Smooth muscle cell (in vitro differentiated cells): ENCODE measurements around the gene OXA1L. TPM values are rescaled to one million over a fixed set of nuclear protein-coding genes. Genes with fewer than 3 reads are reported as not detected.
"Not testable (repeated sequence)": the region's sequence is repeated elsewhere in the genome, so short reads cannot be mapped to it uniquely, and the experiment has no call there.

Source experiments
- DNase-seq: peaks from one replicate; lab custom pipeline; 2025; ENCODE audit not compliant: unreplicated experiment; lab: John Stamatoyannopoulos, UW
- H2AFZ ChIP-seq: fragments of 200-600 bp; sonication (generic); 2 replicates; pipeline ENCODE4 v1.6.0; 2016; ENCODE audit warnings: antibody characterized with exemption, low read depth, mild to moderate bottlenecking
- H3F3A ChIP-seq: fragments of 200-600 bp; sonication (generic); 2 replicates; pipeline ENCODE4 v1.6.0; 2017; ENCODE audit warnings: antibody characterized with exemption, low read depth
- H3K27ac ChIP-seq: fragments of 200-600 bp; sonication (generic); 2 replicates; pipeline ENCODE4 v1.5.1; 2016; ENCODE audit warnings: low read depth, mild to moderate bottlenecking
- H3K27me3 ChIP-seq: fragments of 200-600 bp; sonication (generic); 2 replicates; pipeline ENCODE4 v1.6.1; 2016; ENCODE audit warnings: low read depth, mild to moderate bottlenecking
- H3K36me3 ChIP-seq: fragments of 200-600 bp; sonication (generic); 2 replicates; pipeline ENCODE4 v1.5.1; 2016; ENCODE audit warnings: low read depth
- H3K4me1 ChIP-seq: fragments of 200-600 bp; sonication (generic); 2 replicates; pipeline ENCODE4 v1.5.1; 2016; ENCODE audit warnings: low read depth
- H3K4me2 ChIP-seq: fragments of 200-600 bp; sonication (generic); 2 replicates; pipeline ENCODE4 v1.6.0; 2016; ENCODE audit warnings: mild to moderate bottlenecking
- H3K4me3 ChIP-seq: fragments of 200-600 bp; sonication (generic); 2 replicates; pipeline ENCODE4 v1.5.1; 2016; ENCODE audit warnings: mild to moderate bottlenecking
- H3K79me2 ChIP-seq: fragments of 200-600 bp; sonication (generic); 2 replicates; pipeline ENCODE4 v1.6.0; 2016; ENCODE audit warnings: low read depth, mild to moderate bottlenecking
- H3K9ac ChIP-seq: fragments of 200-600 bp; sonication (generic); 2 replicates; pipeline ENCODE4 v1.6.0; 2016; ENCODE audit warnings: low read depth
- H3K9me3 ChIP-seq: fragments of 200-600 bp; sonication (generic); replicated peaks from 2 replicates; pipeline ENCODE4 v1.5.1; 2016; ENCODE audit warnings: low read depth
- H4K20me1 ChIP-seq: fragments of 200-600 bp; sonication (generic); 2 replicates; pipeline ENCODE4 v1.6.0; 2016; ENCODE audit warnings: low read depth
- WGBS: methylation state at CpG from one replicate; pipeline ENCODE4 v1.1.7; 2016; ENCODE audit warnings: low lambda C conversion rate; 5-methylcytosine and 5-hydroxymethylcytosine counted together
- polyA plus RNA-seq: library from polyadenylated mRNA; unstranded; fragments of >200 nt; fragmentation: Nextera tagmentation; extraction: Ambion mirVana; gene quantifications from 2 replicates; pipeline ENCODE4 v1.2.1, GENCODE V29; 2016
- total RNA-seq: library from RNA; depleted of rRNA; stranded (reverse); fragments of >200 nt; gene quantifications from 2 replicates; pipeline ENCODE4 v1.2.3, GENCODE V29; 2014
- TF ChIP-seq, protein P1 (sequence below): fragments of 200-600 bp; sonication (generic); IDR thresholded peaks from 2 replicates; pipeline ENCODE4 v1.5.1; 2017; ENCODE audit warnings: borderline replicate concordance, mild to moderate bottlenecking, antibody characterized with exemption; ENCODE audit not compliant: insufficient read depth, poor library complexity, severe bottlenecking

OXA1L gene
- total and polyA plus RNA-seq, 2 experiments from 2014 or later: 55.9 to 93.8 TPM

DNA sequence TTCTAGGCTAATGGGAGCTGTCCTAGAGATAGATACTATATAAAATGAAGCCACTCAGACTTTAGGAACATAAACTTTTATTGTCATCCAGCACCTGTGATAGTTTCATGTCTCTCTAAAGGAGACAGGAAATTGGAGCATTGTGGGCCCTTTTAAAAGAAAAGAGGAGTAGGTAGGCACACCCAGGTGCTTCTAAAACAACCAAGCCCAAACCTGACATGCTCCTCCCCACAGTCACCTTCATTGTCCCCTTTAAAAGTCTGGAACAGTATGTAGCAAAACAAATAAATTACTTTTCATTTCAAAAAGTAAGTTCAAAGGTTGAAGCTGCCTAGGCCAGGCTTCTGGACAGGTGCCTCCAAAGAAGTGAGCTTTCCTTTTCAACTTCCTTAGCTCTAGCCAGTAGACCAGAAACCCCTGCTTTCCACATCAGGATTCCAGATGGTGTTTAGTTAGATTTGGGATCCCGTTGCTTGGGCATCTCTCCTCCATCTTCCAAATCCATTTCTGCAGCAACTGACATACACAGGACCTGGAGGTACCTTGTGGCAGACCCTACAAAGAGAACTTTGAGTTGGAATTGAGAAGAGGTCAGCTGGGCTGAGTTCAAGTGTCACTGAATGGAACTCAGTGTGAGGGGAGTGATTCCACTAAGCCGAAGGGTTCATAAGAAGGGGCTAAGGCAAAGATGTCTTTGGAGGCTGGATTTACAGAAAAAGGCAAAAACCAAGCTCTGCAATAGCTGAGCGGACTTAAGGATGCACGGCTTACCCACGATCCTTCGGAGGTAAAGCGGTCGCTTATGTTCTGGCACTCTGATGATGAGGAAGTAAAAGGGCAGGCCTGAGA lies 6.9 kb downstream of the OXA1L start:
- Histone ChIP-seq H3K4me3 (no peak overlapping the region), H3K9me3 (no peaks in the 10 kb centered on the region), H3K36me3 (no peaks in the 10 kb centered on the region), H3K27me3 (no peaks in the 10 kb centered on the region), H3K79me2 (peaks cover 3% of the 10 kb centered on the region), H3K4me2 (no peak overlapping the region), H4K20me1 (no peaks in the 10 kb centered on the region), H3K4me1 (no peaks in the 10 kb centered on the region), H3F3A (peaks cover 1% of the 10 kb centered on the region), H3K9ac (no peak overlapping the region), H3K27ac (no peak overlapping the region), H2AFZ (no peak overlapping the region)
- WGBS: 97% methylated on average over 8 of the region's 8 CpGs
- TF ChIP-seq, protein P1, sequence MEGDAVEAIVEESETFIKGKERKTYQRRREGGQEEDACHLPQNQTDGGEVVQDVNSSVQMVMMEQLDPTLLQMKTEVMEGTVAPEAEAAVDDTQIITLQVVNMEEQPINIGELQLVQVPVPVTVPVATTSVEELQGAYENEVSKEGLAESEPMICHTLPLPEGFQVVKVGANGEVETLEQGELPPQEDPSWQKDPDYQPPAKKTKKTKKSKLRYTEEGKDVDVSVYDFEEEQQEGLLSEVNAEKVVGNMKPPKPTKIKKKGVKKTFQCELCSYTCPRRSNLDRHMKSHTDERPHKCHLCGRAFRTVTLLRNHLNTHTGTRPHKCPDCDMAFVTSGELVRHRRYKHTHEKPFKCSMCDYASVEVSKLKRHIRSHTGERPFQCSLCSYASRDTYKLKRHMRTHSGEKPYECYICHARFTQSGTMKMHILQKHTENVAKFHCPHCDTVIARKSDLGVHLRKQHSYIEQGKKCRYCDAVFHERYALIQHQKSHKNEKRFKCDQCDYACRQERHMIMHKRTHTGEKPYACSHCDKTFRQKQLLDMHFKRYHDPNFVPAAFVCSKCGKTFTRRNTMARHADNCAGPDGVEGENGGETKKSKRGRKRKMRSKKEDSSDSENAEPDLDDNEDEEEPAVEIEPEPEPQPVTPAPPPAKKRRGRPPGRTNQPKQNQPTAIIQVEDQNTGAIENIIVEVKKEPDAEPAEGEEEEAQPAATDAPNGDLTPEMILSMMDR: no peak
- no peak for DNase-seq

DNA sequence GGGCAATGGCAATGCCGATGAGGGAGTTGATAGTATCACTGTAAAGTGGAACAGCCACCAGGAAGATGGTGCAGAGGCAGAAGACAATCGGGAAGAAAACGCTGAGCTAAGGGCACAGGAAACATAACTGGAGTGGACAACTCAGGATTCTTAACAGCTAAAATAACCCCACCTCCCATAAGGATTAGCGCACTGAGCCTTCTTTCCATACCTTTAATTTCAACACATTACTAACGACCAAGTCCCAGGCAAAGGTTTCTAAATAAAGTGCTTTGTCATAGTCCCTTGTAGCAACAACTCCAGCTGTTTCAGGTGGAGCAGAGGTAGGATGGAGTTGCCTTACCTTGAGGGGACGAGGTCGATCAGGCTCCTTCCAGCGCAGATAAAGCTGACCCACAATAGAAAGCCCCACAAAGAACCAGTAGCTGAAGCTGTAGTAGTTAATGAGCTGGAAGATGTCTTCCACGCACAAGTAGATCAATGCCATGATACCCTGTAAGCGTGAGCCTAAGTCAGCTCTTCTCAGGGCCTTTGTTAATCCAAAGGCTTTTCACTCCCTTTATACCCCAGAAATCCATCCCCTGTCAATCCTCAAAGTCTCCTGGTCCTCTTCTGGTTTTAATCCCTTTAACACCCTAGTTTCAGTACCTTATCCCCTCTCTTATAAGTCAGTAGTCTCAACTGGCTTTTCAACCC lies 7.7 kb downstream of the OXA1L start:
- H3K79me2 ChIP-seq: no peaks in the 10 kb centered on the region
- no peaks in the 10 kb centered on the region for H4K20me1 ChIP-seq
- no peaks in the 10 kb centered on the region for H3K27me3 ChIP-seq
- H3K36me3 ChIP-seq: no peaks in the 10 kb centered on the region
- DNase-seq: no peak
- H3K4me2 ChIP-seq: no peak overlapping the region
- no peaks in the 10 kb centered on the region for H3K4me1 ChIP-seq
- TF ChIP-seq, protein P1: no peak
- no peak overlapping the region for H3K9ac ChIP-seq
- H3K9me3 ChIP-seq: no peaks in the 10 kb centered on the region
- no peak overlapping the region for H2AFZ ChIP-seq
- H3F3A ChIP-seq: no peaks in the 10 kb centered on the region
- no peak overlapping the region for H3K4me3 ChIP-seq
- WGBS: 88% methylated on average over 10 of the region's 10 CpGs
- H3K27ac ChIP-seq: no peak overlapping the region

DNA sequence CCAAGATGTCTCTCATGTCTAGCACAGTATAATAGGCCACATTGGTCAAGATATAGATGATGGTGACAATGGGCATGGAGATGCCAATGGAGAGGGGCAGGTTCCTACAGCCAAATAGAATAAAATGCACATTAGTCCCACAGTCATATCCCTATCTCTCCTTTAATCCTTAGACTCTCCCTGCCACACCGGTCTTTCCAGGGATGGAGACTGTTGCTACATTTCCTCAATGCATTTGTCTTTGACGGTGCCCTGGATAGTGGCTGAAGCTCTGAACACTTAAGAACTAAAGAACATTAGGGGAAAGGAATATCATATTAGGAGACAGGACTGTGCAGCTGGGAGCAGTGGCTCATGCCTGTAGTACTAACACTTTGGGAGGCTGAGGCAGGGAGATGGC lies 9.7 kb downstream of the OXA1L start:
- Histone ChIP-seq H3K4me1 (no peaks in the 10 kb centered on the region), H3K27ac (no peak overlapping the region), H3K36me3 (no peaks in the 10 kb centered on the region), H3K4me3 (no peak overlapping the region), H3F3A (peaks cover 13% of the 10 kb centered on the region), H3K79me2 (no peaks in the 10 kb centered on the region), H2AFZ (no peak overlapping the region), H3K9ac (no peak overlapping the region), H4K20me1 (no peaks in the 10 kb centered on the region), H3K4me2 (no peak overlapping the region), H3K27me3 (no peaks in the 10 kb centered on the region), H3K9me3 (no peaks in the 10 kb centered on the region)
- WGBS: 95% methylated on average over 2 of the region's 2 CpGs
- DNase-seq: no peak
- TF ChIP-seq, protein P1: no peak

DNA sequence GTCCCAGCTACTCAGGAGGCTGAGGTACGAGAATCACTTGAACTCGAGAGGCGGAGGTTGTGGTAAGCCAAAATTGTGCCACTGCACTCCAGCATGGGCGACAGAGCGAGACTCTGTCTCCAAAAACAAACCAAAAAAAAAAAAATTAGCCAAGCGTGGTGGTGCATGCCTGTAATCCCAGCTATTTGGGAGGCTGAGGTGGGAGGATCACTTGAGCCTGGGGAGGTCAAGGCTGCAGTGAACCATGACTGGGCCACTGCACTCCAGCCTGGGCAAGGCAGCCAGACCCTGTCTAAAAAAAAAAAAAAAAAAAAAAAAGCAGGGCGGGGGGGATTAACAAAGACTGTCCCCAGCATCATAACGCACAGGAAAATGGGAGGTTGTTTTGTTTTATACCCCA lies 10.4 kb downstream of the OXA1L start:
- not testable (repeated sequence) for H3K36me3 ChIP-seq, H3K79me2 ChIP-seq, H3K9me3 ChIP-seq, H3K27me3 ChIP-seq, H3K27ac ChIP-seq, H3K4me3 ChIP-seq, H3K4me1 ChIP-seq, H3K9ac ChIP-seq, DNase-seq, H3K4me2 ChIP-seq, H4K20me1 ChIP-seq, H2AFZ ChIP-seq
- peaks cover 20% of the 10 kb centered on the region for H3F3A ChIP-seq
- 98% methylated on average over 8 of the region's 8 CpGs for WGBS
